Right renal cortex interstitium (tissue), 3 donors: ENCODE data around the gene MUC22. TPM values are rescaled to one million over a fixed set of nuclear protein-coding genes. Genes with fewer than 3 reads are reported as not detected.
"Not testable (repeated sequence)": the region's sequence is repeated elsewhere in the genome, so short reads cannot be mapped to it uniquely, and the experiment has no call there.

Experiments used
- DNase-seq, 3 donors: peaks; one replicate each; pipeline ENCODE4 v3.0.0-alpha.2; 2013; ENCODE audit warnings: low read depth in 3 of 3, low spot score in 2 of 3
- polyA plus RNA-seq, 3 donors: library from polyadenylated mRNA; unstranded; fragments of 120-200 nt; gene quantifications; one replicate each; pipeline ENCODE4 v1.2.1, GENCODE V29; 2013; ENCODE audit not compliant: insufficient read length in 3 of 3

MUC22 gene
- polyA plus RNA-seq, 3 donors, result not detected

- no peak for DNase-seq
Observed at GRCh38 chr6:30991891-30992290, 18.4 kb upstream of the MUC22 start.

GRCh38 chr6:30997301-30997700, 13.0 kb upstream of the MUC22 start:
- DNase-seq, result no peak

- DNase-seq, result no peak
Observed at GRCh38 chr6:30998785-30999184, 11.5 kb upstream of the MUC22 start.

DNA sequence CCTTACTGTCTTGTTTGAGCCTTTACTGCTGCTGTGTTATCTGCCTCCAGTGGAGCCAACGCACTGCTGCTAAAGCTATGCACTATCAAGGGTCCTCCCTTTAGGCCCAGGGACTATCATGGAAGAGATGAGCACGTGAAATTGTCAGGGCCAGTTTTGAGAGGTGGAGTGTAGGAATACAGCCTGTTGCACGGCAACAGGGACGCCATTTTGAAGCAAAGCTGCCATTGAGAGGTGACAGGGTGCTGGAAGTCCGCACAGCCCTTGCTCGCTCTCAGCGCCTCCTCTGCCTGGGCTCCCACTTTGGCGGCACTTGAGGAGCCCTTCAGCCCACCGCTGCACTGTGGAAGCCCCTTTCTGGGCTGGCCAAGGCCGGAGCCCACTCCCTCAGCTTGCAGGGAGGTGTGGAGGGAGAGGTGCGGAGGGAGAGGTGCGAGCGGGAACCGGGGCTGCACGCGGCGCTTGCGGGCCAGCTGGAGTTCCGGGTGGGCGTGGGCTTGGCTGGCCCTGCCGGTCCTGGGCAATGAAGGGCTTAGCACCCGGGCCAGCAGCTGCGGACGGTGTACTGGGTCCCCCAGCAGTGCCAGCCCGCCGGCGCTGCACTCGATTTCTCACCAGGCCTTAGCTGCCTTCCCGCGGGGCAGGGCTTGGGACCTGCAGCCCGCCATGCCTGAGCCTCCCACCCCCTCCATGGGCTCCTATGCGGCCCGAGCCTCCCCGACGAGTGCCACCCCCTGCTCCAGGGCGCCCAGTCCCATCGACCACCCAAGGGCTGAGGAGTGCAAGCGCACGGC, 10.0 kb upstream of the MUC22 start:
- DNase-seq, result not testable (repeated sequence)

DNA sequence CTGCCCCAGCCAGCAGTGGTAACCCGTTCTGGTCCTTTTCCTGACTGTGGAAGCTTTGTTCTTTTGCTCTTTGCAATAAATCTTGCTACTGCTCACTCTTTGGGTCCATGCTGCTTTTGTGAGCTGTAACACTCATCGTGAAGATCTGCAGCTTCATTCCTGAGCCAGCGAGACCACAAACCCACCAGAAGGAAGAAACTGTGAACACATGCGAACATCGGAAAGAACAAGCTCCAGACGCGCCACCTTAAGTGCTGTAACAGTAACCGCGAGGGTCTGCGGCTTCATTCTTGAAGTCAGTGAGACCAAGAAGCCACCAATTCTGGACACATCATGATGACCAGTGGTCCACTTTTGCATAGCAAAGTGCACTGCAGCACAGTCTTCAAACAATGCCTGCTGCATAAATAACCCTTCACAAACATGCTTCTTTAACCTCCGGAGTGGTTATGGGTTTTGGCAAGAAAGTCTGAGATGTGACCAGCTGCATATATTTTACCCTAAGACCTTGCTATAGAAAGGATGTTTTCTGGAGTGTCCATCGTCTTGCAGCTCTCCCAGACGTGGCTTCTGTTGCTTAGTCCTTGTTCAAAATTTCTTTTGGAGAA, 8.9 kb upstream of the MUC22 start:
- DNase-seq, result no peak

GRCh38 chr6:31002471-31002870, 7.8 kb upstream of the MUC22 start:
- DNase-seq, result no peak

DNA sequence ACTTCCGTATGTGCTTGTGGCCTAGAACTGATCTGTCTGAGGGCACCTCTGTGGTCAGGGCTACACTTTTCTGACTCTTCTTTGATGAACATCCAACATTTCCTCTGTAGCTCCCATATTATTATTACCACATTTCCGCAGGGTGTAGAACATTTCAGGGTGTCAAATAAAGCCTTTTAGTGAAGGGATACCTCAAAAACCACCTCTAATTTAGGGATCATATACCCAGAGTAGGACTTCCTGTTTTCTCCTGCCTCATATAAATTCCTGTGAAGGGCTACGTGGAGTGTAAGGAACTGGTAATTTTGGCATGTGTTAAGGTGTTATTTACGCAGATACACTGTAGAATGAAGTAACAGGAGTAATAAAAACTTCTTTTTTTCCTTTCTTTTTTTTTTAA, 5.5 kb upstream of the MUC22 start:
- no peak for DNase-seq

DNA sequence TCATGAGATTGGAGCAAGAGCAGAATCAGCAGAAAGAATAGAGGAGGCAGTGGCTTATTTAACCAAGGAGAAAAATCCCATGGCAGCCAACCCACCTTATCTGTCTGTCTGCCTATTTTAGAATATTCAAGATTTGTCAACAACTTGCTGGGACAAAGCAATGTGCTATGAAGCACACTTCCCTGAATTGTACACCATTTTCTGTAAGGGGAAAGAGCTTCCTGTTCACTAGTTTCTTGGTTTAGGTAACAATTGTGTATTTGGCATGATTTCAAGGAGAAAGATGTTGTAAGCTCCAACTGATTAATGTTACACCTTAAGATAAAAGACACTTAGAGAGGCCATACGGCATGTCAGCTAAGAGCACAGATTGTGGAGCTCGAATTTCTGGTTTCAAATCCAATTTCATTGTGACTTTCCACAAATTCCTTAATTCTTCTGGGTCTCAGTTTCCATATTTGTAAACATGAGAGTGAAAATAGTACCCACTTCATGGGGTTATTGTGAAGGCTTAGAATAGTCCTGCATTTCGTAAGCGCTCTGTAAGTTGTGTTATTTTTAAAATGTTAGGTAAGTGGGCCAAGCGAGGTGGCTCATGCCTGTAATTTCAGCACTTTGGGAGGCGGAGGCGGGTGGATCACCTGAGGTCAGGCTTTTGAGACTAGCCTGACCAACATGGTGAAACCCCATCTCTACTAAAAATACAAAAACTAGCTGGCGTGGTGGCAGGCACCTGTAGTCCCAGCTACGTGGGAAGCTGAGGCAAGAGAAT, 4.8 kb upstream of the MUC22 start:
- no peak for DNase-seq

DNA sequence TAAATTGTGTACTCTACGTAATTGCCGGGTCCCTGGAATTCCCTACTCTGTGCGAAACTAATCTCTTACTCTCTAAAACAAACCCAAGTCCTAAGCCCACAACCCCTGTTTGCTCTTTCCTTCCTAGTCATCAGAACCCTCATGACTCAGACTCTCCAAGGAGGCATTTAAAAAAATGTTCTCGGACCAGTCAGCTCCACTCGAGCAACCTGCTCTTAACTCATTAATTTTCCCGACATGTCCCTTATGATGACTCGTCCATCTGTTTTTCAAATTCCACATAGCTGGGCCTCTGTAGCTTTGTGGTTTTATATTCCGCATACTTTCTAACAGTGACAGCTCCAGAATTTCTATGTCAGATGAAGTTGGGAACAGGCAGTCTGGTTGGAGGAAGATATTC, 2.6 kb upstream of the MUC22 start:
- DNase-seq, result no peak

GRCh38 chr6:31008165-31008564, 2.1 kb upstream of the MUC22 start:
- DNase-seq, result no peak

GRCh38 chr6:31009731-31010130, 543 bp upstream of the MUC22 start:
- no peak for DNase-seq

DNA sequence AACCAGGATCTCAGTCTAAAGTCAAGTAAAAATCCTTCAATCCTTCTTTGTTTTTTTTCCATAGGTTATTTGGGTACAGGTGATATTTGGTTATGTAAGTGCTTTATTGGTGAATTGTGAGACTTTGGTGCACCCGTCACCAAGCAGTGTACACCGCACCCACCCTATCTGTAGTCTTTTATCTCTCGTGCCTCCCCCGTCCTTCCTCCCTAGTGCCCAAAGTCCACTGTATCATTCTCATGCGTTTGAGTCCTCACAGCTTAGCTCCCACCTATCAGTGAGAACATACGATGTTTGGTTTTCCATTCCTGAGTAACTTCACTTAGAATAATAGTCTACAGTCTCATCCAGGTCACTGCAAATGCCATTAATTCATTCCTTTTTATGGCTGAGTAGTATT, 879 bp downstream of the MUC22 start:
- DNase-seq, result no peak

GRCh38 chr6:31016659-31017299, 6.5 kb downstream of the MUC22 start:
- no peak for DNase-seq

GRCh38 chr6:31017436-31017835, 7.2 kb downstream of the MUC22 start:
- DNase-seq, result not testable (repeated sequence)

DNA sequence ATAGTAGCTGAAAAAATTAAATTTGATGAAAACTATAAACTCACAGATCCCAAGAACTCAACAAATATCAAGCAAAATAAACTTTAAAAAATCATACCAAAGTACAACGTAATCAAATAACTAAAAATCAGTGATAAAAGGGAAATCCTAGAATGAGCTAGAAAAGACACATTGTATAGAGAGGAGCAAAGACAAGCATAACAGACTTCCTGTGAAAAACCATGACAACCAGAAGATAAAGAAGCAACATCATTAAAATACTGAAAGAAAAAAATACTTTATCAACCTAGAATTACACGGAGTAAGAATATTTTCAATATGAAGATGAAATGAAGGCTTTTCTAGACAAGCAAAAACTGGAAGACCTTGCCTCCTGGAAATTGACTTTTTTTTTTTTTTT, 9.8 kb downstream of the MUC22 start:
- DNase-seq, result no peak

- DNase-seq, result not testable (repeated sequence)
Observed at GRCh38 chr6:31020631-31021255, 10.5 kb downstream of the MUC22 start.

GRCh38 chr6:31021705-31022531, 11.6 kb downstream of the MUC22 start:
- not testable (repeated sequence) for DNase-seq

DNA sequence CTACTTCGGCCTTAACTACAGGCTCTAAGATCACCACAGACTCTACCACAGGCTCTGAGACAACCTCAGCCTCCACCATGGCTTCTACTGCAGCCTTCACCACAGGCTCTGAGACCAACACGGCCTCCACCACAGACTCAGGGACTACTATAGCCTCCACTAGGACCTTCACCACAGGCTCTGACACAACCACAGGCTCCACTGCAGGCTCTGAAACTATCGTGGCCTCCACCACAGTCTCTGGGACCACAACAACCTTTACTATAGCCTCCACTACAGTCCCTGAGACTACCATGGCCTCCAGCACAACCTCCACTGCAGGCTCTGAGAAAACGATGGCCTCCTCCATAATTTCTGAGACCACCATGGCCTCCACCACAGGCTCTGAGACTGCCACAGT, 15.3 kb downstream of the MUC22 start:
- no peak for DNase-seq

GRCh38 chr6:31031095-31031494, 20.8 kb downstream of the MUC22 start:
- no peak for DNase-seq

DNA sequence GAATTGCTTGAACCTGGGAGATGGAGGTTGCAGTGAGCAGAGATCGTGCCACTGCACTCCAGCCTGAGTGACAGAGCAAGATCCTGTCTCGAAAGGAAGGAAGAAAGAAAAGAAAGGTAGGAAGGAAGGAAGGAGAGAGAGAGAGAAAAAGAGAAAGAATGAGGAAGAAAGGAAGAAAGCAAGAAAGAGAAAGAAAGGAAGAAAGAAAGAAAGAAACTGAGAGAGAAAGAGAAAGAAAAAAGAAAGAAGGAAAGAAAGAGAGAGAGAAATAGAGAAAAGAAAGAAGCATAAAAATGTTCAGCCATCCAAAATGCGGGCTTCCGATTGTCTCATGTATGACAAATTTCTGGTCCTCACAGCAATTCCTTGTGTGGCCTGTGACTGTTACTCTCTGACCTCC, 22.8 kb downstream of the MUC22 start:
- no peak for DNase-seq
